ENCODE measurements around the gene AUTS2.

- TF ChIP-seq ZNF274 (IDR thresholded peaks at IDR 0.05; ENCODE audit: low read depth, low read length) (no peak), YY1 (IDR thresholded peaks at IDR 0.05; ENCODE audit: insufficient read depth, insufficient read length) (no peak), SUZ12 (IDR thresholded peaks at IDR 0.05; ENCODE audit: extremely low read depth, insufficient read depth, insufficient read length) (no peak)
Observed at GRCh38 chr7:70372768-70373515, 774.7 kb downstream of the AUTS2 start.
